GM19463 (cell line): ENCODE results near the gene RNF121.

ENCODE experiments used
- ATAC-seq: cut with Tn5 transposase; IDR thresholded peaks from one replicate; pipeline ENCODE4 v1.9.1; 2021; ENCODE audit warnings: mild to moderate bottlenecking, moderate library complexity; ENCODE audit not compliant: unreplicated experiment

The RNF121 gene

GRCh38 chr11:72030472-72031045 is 101.7 kb downstream of the RNF121 start:
- no peak for ATAC-seq

GRCh38 chr11:72036687-72037086 is 107.8 kb downstream of the RNF121 start:
- ATAC-seq: no peak

GRCh38 chr11:72037554-72038311 is 108.9 kb downstream of the RNF121 start:
- ATAC-seq: no peak

- no peak for ATAC-seq
Measured at GRCh38 chr11:72038491-72038890, 109.6 kb downstream of the RNF121 start.

GRCh38 chr11:72039031-72039855 is 110.4 kb downstream of the RNF121 start:
- ATAC-seq: no peak

GRCh38 chr11:72039856-72040401 is 111.1 kb downstream of the RNF121 start:
- no peak for ATAC-seq

- no peak for ATAC-seq
Measured at GRCh38 chr11:72040491-72041363, 111.9 kb downstream of the RNF121 start.

- ATAC-seq: no peak
Measured at GRCh38 chr11:72041364-72042063, 112.7 kb downstream of the RNF121 start.

GRCh38 chr11:72042064-72042745 is 113.4 kb downstream of the RNF121 start:
- no peak for ATAC-seq

- ATAC-seq: no peak
Measured at GRCh38 chr11:72045849-72046248, 117.0 kb downstream of the RNF121 start.
